WTC11 (cell line): ENCODE measurements around the gene CCL18. TPM values are rescaled to one million over a fixed set of nuclear protein-coding genes. Genes with fewer than 3 reads are reported as not detected.

ENCODE experiments used
- ATAC-seq: fragments of 200-7000 bp; cut with Tn5 transposase; 2 replicates; pipeline ENCODE4 v1.10.0; 2021; ENCODE audit warnings: mild to moderate bottlenecking, moderate library complexity
- CTCF ChIA-PET: fragments of 300-600 bp; sonication (Branson Sonifier 250); formaldehyde crosslinking; loops from one replicate; lab custom pipeline; 2021; ENCODE audit warnings: antibody characterized with exemption; lab: Charles Lee
- POLR2A ChIA-PET: fragments of 350-600 bp; sonication (Branson Sonifier 250); formaldehyde crosslinking; loops from one replicate; lab custom pipeline; 2021; ENCODE audit warnings: antibody characterized with exemption; lab: Charles Lee
- DNase-seq: peaks from one replicate; pipeline ENCODE4 v3.0.0; 2021; ENCODE audit warnings: low spot score
- H3K27ac Mint-ChIP-seq: 2 replicates; pipeline ENCODE4 v1.8.0; 2021; ENCODE audit warnings: mixed read lengths
- H3K27me3 Mint-ChIP-seq: 2 replicates; pipeline ENCODE4 v1.8.0; 2021; ENCODE audit warnings: low read depth, mild to moderate bottlenecking, moderate library complexity, mixed read lengths
- H3K36me3 Mint-ChIP-seq: 2 replicates; pipeline ENCODE4 v1.8.0; 2021; ENCODE audit warnings: mixed read lengths
- H3K4me1 Mint-ChIP-seq: 2 replicates; pipeline ENCODE4 v1.8.0; 2022; ENCODE audit warnings: mixed read lengths
- H3K4me3 Mint-ChIP-seq: 2 replicates; pipeline ENCODE4 v1.8.0; 2021; ENCODE audit warnings: mild to moderate bottlenecking, moderate library complexity, mixed read lengths
- H3K9me3 Mint-ChIP-seq: 2 replicates; pipeline ENCODE4 v1.8.0; 2021; ENCODE audit warnings: mixed read lengths
- AFF4 ChIP-seq: sonication (generic); formaldehyde crosslinking; IDR thresholded peaks from 2 replicates; pipeline ENCODE4 v1.8.1; 2023; ENCODE audit warnings: mild to moderate bottlenecking, missing genetic modification reagents, borderline replicate concordance
- ARID4B ChIP-seq: sonication (generic); formaldehyde crosslinking; IDR thresholded peaks from 2 replicates; pipeline ENCODE4 v1.8.0; 2023; ENCODE audit warnings: missing genetic modification reagents, mild to moderate bottlenecking, borderline replicate concordance
- ATF6 ChIP-seq: sonication (generic); formaldehyde crosslinking; IDR thresholded peaks from 2 replicates; pipeline ENCODE4 v1.8.1; 2023; ENCODE audit warnings: mild to moderate bottlenecking, missing genetic modification reagents
- CDX4 ChIP-seq: fragments of 250-450 bp; sonication (Bioruptor Pico); IDR thresholded peaks from 2 replicates; pipeline ENCODE4 v1.9.0; 2021; ENCODE audit warnings: moderate library complexity, mild to moderate bottlenecking, inconsistent platforms, borderline replicate concordance
- CREB1 ChIP-seq: sonication (generic); formaldehyde crosslinking; IDR thresholded peaks from 2 replicates; pipeline ENCODE4 v1.8.0; 2023; ENCODE audit warnings: mild to moderate bottlenecking, missing genetic modification reagents
- E2F1 ChIP-seq: sonication (generic); formaldehyde crosslinking; IDR thresholded peaks from 2 replicates; pipeline ENCODE4 v1.8.0; 2022; ENCODE audit warnings: mild to moderate bottlenecking, missing genetic modification reagents
- E2F5 ChIP-seq: sonication (generic); formaldehyde crosslinking; IDR thresholded peaks from 2 replicates; pipeline ENCODE4 v1.8.1; 2022; ENCODE audit warnings: mild to moderate bottlenecking, moderate library complexity, missing genetic modification reagents
- EMX1 ChIP-seq: fragments of 250-450 bp; sonication (Bioruptor Pico); IDR thresholded peaks from 2 replicates; pipeline ENCODE4 v1.8.0; 2021; ENCODE audit warnings: mild to moderate bottlenecking
- ETV6 ChIP-seq: sonication (generic); formaldehyde crosslinking; IDR thresholded peaks from 2 replicates; pipeline ENCODE4 v1.8.1; 2022; ENCODE audit warnings: mild to moderate bottlenecking, missing genetic modification reagents
- FOXP1 ChIP-seq: sonication (generic); formaldehyde crosslinking; IDR thresholded peaks from 2 replicates; pipeline ENCODE4 v1.8.0; 2022; ENCODE audit warnings: missing genetic modification reagents, mild to moderate bottlenecking, moderate library complexity, borderline replicate concordance
- GABPB1 ChIP-seq: sonication (generic); formaldehyde crosslinking; IDR thresholded peaks from 2 replicates; pipeline ENCODE4 v1.8.1; 2023; ENCODE audit warnings: mild to moderate bottlenecking, missing genetic modification reagents
- GRHL2 ChIP-seq: fragments of 250-450 bp; sonication (Bioruptor Pico); IDR thresholded peaks from 2 replicates; pipeline ENCODE4 v1.8.0; 2022; ENCODE audit warnings: mild to moderate bottlenecking, moderate library complexity; ENCODE audit not compliant: insufficient replicate concordance, severe bottlenecking
- KAT7 ChIP-seq: sonication (generic); formaldehyde crosslinking; IDR thresholded peaks from 2 replicates; pipeline ENCODE4 v1.8.1; 2023; ENCODE audit warnings: missing genetic modification reagents, mild to moderate bottlenecking, borderline replicate concordance
- NR2C2 ChIP-seq: sonication (generic); formaldehyde crosslinking; IDR thresholded peaks from 2 replicates; pipeline ENCODE4 v1.8.0; 2022; ENCODE audit warnings: mild to moderate bottlenecking, missing genetic modification reagents
- NR3C1 ChIP-seq: sonication (generic); formaldehyde crosslinking; conservative IDR thresholded peaks from 2 replicates; pipeline ENCODE4 v1.8.1; 2023; ENCODE audit warnings: low read depth, mild to moderate bottlenecking, missing genetic modification reagents
- RELA ChIP-seq: sonication (generic); formaldehyde crosslinking; IDR thresholded peaks from 2 replicates; pipeline ENCODE4 v1.8.1; 2022; ENCODE audit warnings: missing genetic modification reagents, mild to moderate bottlenecking, borderline replicate concordance
- ZBTB21 ChIP-seq: sonication (generic); formaldehyde crosslinking; IDR thresholded peaks from 2 replicates; pipeline ENCODE4 v1.8.1; 2023; ENCODE audit warnings: mild to moderate bottlenecking, missing genetic modification reagents, borderline replicate concordance
- ZMAT4 ChIP-seq: fragments of 250-450 bp; sonication (Bioruptor Pico); IDR thresholded peaks from 2 replicates; pipeline ENCODE4 v1.9.0; 2021; ENCODE audit warnings: mild to moderate bottlenecking
- ZNF121 ChIP-seq: sonication (generic); formaldehyde crosslinking; IDR thresholded peaks from 2 replicates; pipeline ENCODE4 v1.8.0; 2023; ENCODE audit warnings: missing genetic modification reagents
- ZNF671 ChIP-seq: fragments of 250-450 bp; sonication (Bioruptor Pico); IDR thresholded peaks from 2 replicates; pipeline ENCODE4 v1.8.0; 2021; ENCODE audit warnings: mild to moderate bottlenecking
- total RNA-seq: library from RNA; stranded (reverse); gene quantifications from 3 replicates; pipeline ENCODE4 v1.2.3, GENCODE V29; 2021

CCL18 gene
- total RNA-seq, 1 experiment from 2014 or later, result not detected

- no peak for TF ChIP-seq ZMAT4
- no peak for TF ChIP-seq RELA (CRISPR knock-in tag)
- no peak for TF ChIP-seq GABPB1
Measured at GRCh38 chr17:36094232-36094631, 30.2 kb downstream of the CCL18 start (continued).

GRCh38 chr17:36094746-36095145 lies 30.7 kb downstream of the CCL18 start:
- ChIA-PET CTCF (no interaction called here), POLR2A (no interaction called here)
- Mint-ChIP-seq H3K27ac (no peak overlapping the region), H3K4me3 (no peak overlapping the region), H3K27me3 (no peaks in the 10 kb centered on the region), H3K36me3 (no peaks in the 10 kb centered on the region), H3K4me1 (peaks cover 12% of the 10 kb centered on the region), H3K9me3 (no peaks in the 10 kb centered on the region)
- TF ChIP-seq AFF4 (CRISPR knock-in tag), result no peak
- TF ChIP-seq CREB1, result no peak
- TF ChIP-seq NR3C1 (CRISPR knock-in tag), result no peak
- TF ChIP-seq CDX4 (CRISPR knock-in tag), result no peak
- TF ChIP-seq ZNF671 (CRISPR knock-in tag), result no peak
- no peak for TF ChIP-seq E2F1 (CRISPR knock-in tag)
- TF ChIP-seq ZNF121, result no peak
- no peak for TF ChIP-seq ETV6 (CRISPR knock-in tag)
- TF ChIP-seq, all 79 proteins: peak for 0
- DNase-seq (no peak), ATAC-seq (no peak)

GRCh38 chr17:36095992-36096391 lies 31.9 kb downstream of the CCL18 start:
- ChIA-PET POLR2A (no interaction called here), CTCF (interaction anchor here (1.1 kb wide), 1 partner anchor 127 kb away, joined by 4 read pairs; no protein-coding TSS in a partner anchor)
- H3K36me3 Mint-ChIP-seq, result no peaks in the 10 kb centered on the region
- H3K4me1 Mint-ChIP-seq, result peaks cover 12% of the 10 kb centered on the region
- ATAC-seq, result no peak
- no peak for DNase-seq
- H3K9me3 Mint-ChIP-seq, result no peaks in the 10 kb centered on the region
- no peak overlapping the region for H3K4me3 Mint-ChIP-seq
- no peaks in the 10 kb centered on the region for H3K27me3 Mint-ChIP-seq
- no peak overlapping the region for H3K27ac Mint-ChIP-seq
- TF ChIP-seq GRHL2 (CRISPR knock-in tag) (no peak), NR2C2 (CRISPR knock-in tag) (no peak), E2F5 (CRISPR knock-in tag) (no peak), ARID4B (CRISPR knock-in tag) (no peak), KAT7 (CRISPR knock-in tag) (no peak), ATF6 (CRISPR knock-in tag) (no peak), EMX1 (CRISPR knock-in tag) (no peak), ZMAT4 (no peak), FOXP1 (CRISPR knock-in tag) (no peak), ZBTB21 (no peak)
